ENCODE data around the gene TM4SF20. TPM values are rescaled to one million over a fixed set of nuclear protein-coding genes. Genes with fewer than 3 reads are reported as not detected.

TM4SF20 gene
- polyA plus RNA-seq, 4 donors = 175 to 336 (median 206) TPM

GRCh38 chr2:227312579-227312978 is 66.5 kb downstream of the TM4SF20 start:
- FAIRE-seq (no peak), DNase-seq (no peak)
- Histone ChIP-seq H3K27me3 (ENCODE audit: control insufficient read depth in 3 of 3, insufficient read depth in 3 of 3, low read length in 3 of 3) (no peaks in the 10 kb centered on the region), H3K36me3 (ENCODE audit: control insufficient read depth in 3 of 3, insufficient read depth in 2 of 3, low read depth in 1 of 3, low read length in 3 of 3) (no peaks in the 10 kb centered on the region), H3K9me3 (ENCODE audit: control insufficient read depth in 2 of 2, insufficient read depth in 1 of 2, low read depth in 1 of 2, low read length in 1 of 2) (no peaks in the 10 kb centered on the region), H3K4me3 (ENCODE audit: low read depth in 1 of 3, low read length in 3 of 3) (no peak overlapping the region), H3K4me1 (ENCODE audit: control insufficient read depth in 3 of 3, insufficient read depth in 2 of 3, low read depth in 1 of 3, low read length in 2 of 3) (no peaks in the 10 kb centered on the region), H3K27ac (ENCODE audit: low read depth in 1 of 3, low read length in 2 of 3) (no peak overlapping the region)
- WGBS, 3 donors = 48 to 69% (median 50%) methylated on average over 2 of the region's 2 CpGs

Other genes with a start within 250 kb of the TM4SF20 start
- under 1 TPM in 3 of 4 donors, not detected in 1; under 0.01 to 0.21 (median 0.19) TPM for gene COL4A4, start 215.1 kb downstream of the TM4SF20 start, polyA plus RNA-seq
- under 1 TPM in 3 of 4 donors, not detected in 1; under 0.01 to 0.21 (median 0.01) TPM for gene COL4A3, start 214.7 kb downstream of the TM4SF20 start, polyA plus RNA-seq
- 10 to 100 TPM; 68.8 to 86.6 (median 80.9) TPM for gene MFF, start 54.1 kb downstream of the TM4SF20 start, polyA plus RNA-seq
- gene SCYGR1, start 8.6 kb upstream of the TM4SF20 start, polyA plus RNA-seq = not detected
- 100 to 1,000 TPM in 1 of 4 donors, 10 to 100 TPM in 3; 45.3 to 116 (median 58.9) TPM for gene AGFG1, start 92.8 kb upstream of the TM4SF20 start, polyA plus RNA-seq
- gene SCYGR2, start 219.6 kb upstream of the TM4SF20 start, polyA plus RNA-seq = not detected
- not detected for gene SCYGR3, start 235.5 kb upstream of the TM4SF20 start, polyA plus RNA-seq
- gene SCYGR4, start 238.2 kb upstream of the TM4SF20 start, polyA plus RNA-seq = not detected

Data from small intestine (tissue), 7 donors.